NCI-H2196 (cell line): ENCODE results near the gene TXNL4B.

Experiments
- DNase-seq: peaks from one replicate; lab custom pipeline; 2025; ENCODE audit not compliant: unreplicated experiment; lab: John Stamatoyannopoulos, UW

Gene TXNL4B

DNA sequence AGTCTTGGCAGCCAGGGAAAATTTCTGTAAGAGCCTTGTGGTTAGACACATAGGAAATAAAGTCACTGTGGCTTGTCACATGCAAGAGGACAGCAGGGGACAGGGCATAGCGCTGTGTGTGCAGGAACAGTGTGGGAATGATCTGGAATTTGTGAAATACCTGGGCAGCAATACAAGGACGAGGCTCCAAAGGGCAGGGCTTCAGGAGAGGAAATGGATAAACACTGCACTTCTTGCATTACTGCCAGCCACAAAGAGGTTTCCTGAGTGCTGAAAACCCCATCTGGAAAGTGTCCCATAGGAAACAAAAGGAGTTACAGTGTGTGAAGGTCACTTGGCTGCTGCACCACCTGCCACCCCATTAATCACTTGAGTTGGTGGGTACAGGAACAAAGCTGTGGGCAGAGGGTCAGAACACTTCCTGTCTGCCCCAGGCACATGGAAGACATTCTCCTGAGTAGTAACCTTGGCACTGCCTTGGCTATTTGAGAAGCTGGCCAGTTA, 51.2 kb downstream of the TXNL4B start:
- peak; percentile 23 for DNase-seq

DNA sequence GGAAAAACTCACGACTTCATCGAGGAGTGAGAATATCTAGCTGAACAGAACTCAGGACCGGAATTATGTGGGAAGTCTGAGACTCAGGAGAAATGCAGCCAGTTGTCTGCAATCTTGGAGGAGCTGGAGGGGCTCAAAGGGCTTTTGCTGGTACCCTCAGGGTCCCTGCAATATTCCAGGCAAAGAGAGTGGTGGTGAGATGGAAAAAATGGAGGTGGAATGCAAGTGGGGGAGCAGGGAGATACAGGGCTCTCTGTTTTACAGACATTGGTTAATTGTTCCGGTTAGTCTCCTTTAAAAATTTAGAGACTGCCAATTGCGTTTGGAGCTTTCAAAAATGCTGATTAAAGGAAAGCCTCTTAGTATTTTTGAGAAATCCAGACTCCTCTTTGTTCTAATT, 57.3 kb downstream of the TXNL4B start:
- DNase-seq: no peak
